Activated CD4-positive, alpha-beta T cell treated with anti-CD3 and anti-CD28 coated beads, Interleukin-2, amount 50 U/mL, for 48 hours (primary cell): Measurements from ENCODE around the gene ANO4.
"Not testable (repeated sequence)": the region's sequence is repeated elsewhere in the genome, so short reads cannot be mapped to it uniquely, and the experiment has no call there.

Experiments
- DNase-seq, 2 experiments: peaks; one replicate each; pipeline ENCODE4 v3.0.0-alpha.2; 2020

The ANO4 gene

GRCh38 chr12:100875771-100876170 lies 81.2 kb downstream of the ANO4 start:
- DNase-seq = no peak

GRCh38 chr12:100877776-100878175 lies 83.2 kb downstream of the ANO4 start:
- no peak for DNase-seq

GRCh38 chr12:100895192-100895591 lies 100.6 kb downstream of the ANO4 start:
- DNase-seq = no peak

- DNase-seq = no peak
These were observed 101.6 kb downstream of the ANO4 start for GRCh38 chr12:100896192-100896591.

GRCh38 chr12:100897240-100897639 lies 102.7 kb downstream of the ANO4 start:
- no peak for DNase-seq

- DNase-seq = no peak
These were observed 104.7 kb downstream of the ANO4 start for GRCh38 chr12:100899301-100899700.

GRCh38 chr12:100900808-100901207 lies 106.2 kb downstream of the ANO4 start:
- DNase-seq = no peak

GRCh38 chr12:100901266-100901665 lies 106.7 kb downstream of the ANO4 start:
- no peak for DNase-seq

GRCh38 chr12:100904270-100904669 lies 109.7 kb downstream of the ANO4 start:
- DNase-seq = no peak

- no peak for DNase-seq
These were observed 113.9 kb downstream of the ANO4 start for GRCh38 chr12:100908501-100908900.

GRCh38 chr12:100913872-100914592 lies 119.5 kb downstream of the ANO4 start:
- no peak for DNase-seq

- DNase-seq = no peak
These were observed 124.5 kb downstream of the ANO4 start for GRCh38 chr12:100919116-100919515.

GRCh38 chr12:100920493-100920892 lies 125.9 kb downstream of the ANO4 start:
- DNase-seq = no peak

- DNase-seq = no peak
These were observed 132.2 kb downstream of the ANO4 start for GRCh38 chr12:100926669-100927248.

GRCh38 chr12:100927826-100928225 lies 133.2 kb downstream of the ANO4 start:
- no peak for DNase-seq

- no peak for DNase-seq
These were observed 138.0 kb downstream of the ANO4 start for GRCh38 chr12:100932571-100932970.

- not testable (repeated sequence) for DNase-seq
These were observed 139.0 kb downstream of the ANO4 start for GRCh38 chr12:100933531-100933930.

GRCh38 chr12:100935929-100936328 lies 141.4 kb downstream of the ANO4 start:
- no peak for DNase-seq

- DNase-seq = no peak
These were observed 142.1 kb downstream of the ANO4 start for GRCh38 chr12:100936661-100937060.

GRCh38 chr12:100940503-100940902 lies 145.9 kb downstream of the ANO4 start:
- no peak for DNase-seq

GRCh38 chr12:100942984-100943749 lies 148.6 kb downstream of the ANO4 start:
- DNase-seq = no peak

GRCh38 chr12:100951756-100952155 lies 157.2 kb downstream of the ANO4 start:
- no peak for DNase-seq

- DNase-seq = no peak
These were observed 158.6 kb downstream of the ANO4 start for GRCh38 chr12:100953217-100953616.

- DNase-seq = no peak
These were observed 159.1 kb downstream of the ANO4 start for GRCh38 chr12:100953677-100954076.
